IMR-90 (cell line): Measurements from ENCODE around the gene MRPS7. TPM values are rescaled to one million over a fixed set of nuclear protein-coding genes. Genes with fewer than 3 reads are reported as not detected.
A peak's percentile ranks its signal among the peaks of the same experiment; 100 is the strongest.

Source experiments
- ATAC-seq: fragments of 200-7000 bp; cut with Tn5 transposase; 2 replicates; pipeline ENCODE4 v1.9.1; 2020; ENCODE audit warnings: low read depth, mild to moderate bottlenecking, moderate library complexity
- BruUV-seq: library from RNA; stranded (reverse); fragments of 400-500 nt; replicated peaks from 2 replicates; lab custom pipeline; 2021; lab: Mats Ljungman, UMichigan
- CTCF ChIA-PET: fragments of 300-600 bp; formaldehyde crosslinking; extraction: SDS; loops from one replicate; lab custom pipeline; 2021; ENCODE audit warnings: antibody characterized with exemption; lab: Yijun Ruan, JAX
- POLR2A ChIA-PET: fragments of 300-600 bp; sonication (Branson Sonifier 250); formaldehyde crosslinking; loops from one replicate; lab custom pipeline; 2022; ENCODE audit warnings: antibody characterized with exemption; ENCODE audit not compliant: unreplicated experiment; lab: Charles Lee
- DNase-seq: peaks from one replicate; pipeline ENCODE4 v3.0.0; 2013
- H2AFZ ChIP-seq: replicated peaks from 2 replicates; pipeline ENCODE3; 2013; ENCODE audit warnings: low read length, mild to moderate bottlenecking; ENCODE audit not compliant: poor library complexity
- H2AK5ac ChIP-seq: 2 replicates; pipeline ENCODE4 v1.6.1; 2013; ENCODE audit warnings: low read depth, low read length, inconsistent platforms
- H2AK9ac ChIP-seq: replicated peaks from 2 replicates; pipeline ENCODE3; 2013; ENCODE audit warnings: mild to moderate bottlenecking, low read depth, low read length, moderate library complexity; ENCODE audit not compliant: poor library complexity
- H2BK120ac ChIP-seq: 2 replicates; pipeline ENCODE4 v1.6.1; 2013; ENCODE audit warnings: low read depth, low read length, inconsistent platforms
- H2BK15ac ChIP-seq: 3 replicates; pipeline ENCODE4 v1.6.1; 2013; ENCODE audit warnings: low read depth, low read length, inconsistent platforms
- H2BK20ac ChIP-seq: 2 replicates; pipeline ENCODE4 v1.6.1; 2013; ENCODE audit warnings: low read depth, mild to moderate bottlenecking, inconsistent platforms, low read length, moderate library complexity
- H2BK5ac ChIP-seq: 2 replicates; pipeline ENCODE4 v1.6.1; 2013; ENCODE audit warnings: mild to moderate bottlenecking, low read depth, low read length, inconsistent platforms; ENCODE audit not compliant: poor library complexity, severe bottlenecking
- H3K14ac ChIP-seq: replicated peaks from 2 replicates; pipeline ENCODE4 v1.6.1; 2013; ENCODE audit warnings: low read depth, low read length, inconsistent platforms
- H3K18ac ChIP-seq: 2 replicates; pipeline ENCODE4 v1.6.1; 2013; ENCODE audit warnings: low read depth, low read length, control low read depth
- H3K23ac ChIP-seq: 2 replicates; pipeline ENCODE4 v1.6.1; 2013; ENCODE audit warnings: low read depth, low read length, inconsistent platforms
- H3K27ac ChIP-seq: 2 replicates; pipeline ENCODE4 v1.5.1; 2013; ENCODE audit warnings: mild to moderate bottlenecking, control low read depth, low read length; ENCODE audit not compliant: insufficient read depth
- H3K27me3 ChIP-seq: 2 replicates; pipeline ENCODE4 v1.6.1; 2013; ENCODE audit warnings: low read length; ENCODE audit not compliant: control insufficient read depth, insufficient read depth
- H3K36me3 ChIP-seq: 2 replicates; pipeline ENCODE4 v1.6.1; 2013; ENCODE audit warnings: low read length, mixed read lengths; ENCODE audit not compliant: control insufficient read depth, insufficient read depth
- H3K4ac ChIP-seq: 2 replicates; pipeline ENCODE4 v1.6.1; 2013; ENCODE audit warnings: low read depth, low read length, inconsistent platforms
- H3K4me1 ChIP-seq: 2 replicates; pipeline ENCODE4 v1.6.1; 2013; ENCODE audit warnings: low read length, mixed read lengths; ENCODE audit not compliant: control insufficient read depth, insufficient read depth
- H3K4me2 ChIP-seq: 2 replicates; pipeline ENCODE4 v1.6.1; 2013; ENCODE audit warnings: low read depth, mild to moderate bottlenecking, control low read depth, low read length, moderate library complexity
- H3K4me3 ChIP-seq: 2 replicates; pipeline ENCODE4 v1.5.1; 2013; ENCODE audit warnings: low read depth, mild to moderate bottlenecking, control low read depth, low read length, moderate library complexity; ENCODE audit not compliant: insufficient read depth
- H3K56ac ChIP-seq: 2 replicates; pipeline ENCODE4 v1.6.1; 2013; ENCODE audit warnings: low read length, inconsistent platforms; ENCODE audit not compliant: insufficient read depth; ENCODE audit errors: extremely low read depth
- H3K79me1 ChIP-seq, 2 experiments: 2 replicates each; pipeline ENCODE4 v1.6.1; 2013; ENCODE audit warnings: low read length in 2 of 2, inconsistent platforms in 1 of 2, low read depth in 1 of 2
- H3K9ac ChIP-seq: 2 replicates; pipeline ENCODE4 v1.6.1; 2013; ENCODE audit warnings: low read depth, low read length, control low read depth
- H3K9me1 ChIP-seq: 2 replicates; pipeline ENCODE4 v1.6.1; 2013; ENCODE audit warnings: low read length, inconsistent platforms; ENCODE audit not compliant: insufficient read depth
- H3K9me3 ChIP-seq: 2 replicates; pipeline ENCODE4 v1.6.1; 2013; ENCODE audit warnings: low read length; ENCODE audit not compliant: control insufficient read depth, insufficient read depth
- H4K20me1 ChIP-seq: 2 replicates; pipeline ENCODE4 v1.6.1; 2013; ENCODE audit warnings: low read length, inconsistent platforms; ENCODE audit not compliant: insufficient read depth
- H4K5ac ChIP-seq: 2 replicates; pipeline ENCODE4 v1.6.1; 2013; ENCODE audit warnings: mild to moderate bottlenecking, low read depth, low read length, control low read depth
- H4K8ac ChIP-seq, 2 experiments: 2 replicates each; pipeline ENCODE4 v1.6.1; 2013; ENCODE audit warnings: low read depth in 2 of 2, low read length in 2 of 2, control low read depth in 1 of 2, inconsistent platforms in 1 of 2
- H4K91ac ChIP-seq: 2 replicates; pipeline ENCODE4 v1.6.1; 2013; ENCODE audit warnings: low read depth, low read length, inconsistent platforms; ENCODE audit not compliant: insufficient read depth
- BHLHE40 ChIP-seq: fragments of 150-350 bp; IDR thresholded peaks from 2 replicates; pipeline ENCODE4 v1.6.1; 2016; ENCODE audit warnings: mild to moderate bottlenecking, low read depth, low read length
- CEBPB ChIP-seq: IDR thresholded peaks from 2 replicates; pipeline ENCODE4 v1.6.1; 2012; ENCODE audit warnings: low read depth, low read length, improper control_type of control experiment
- CHD1 ChIP-seq: IDR thresholded peaks from 2 replicates; pipeline ENCODE4 v1.6.1; 2012; ENCODE audit warnings: low read depth, low read length, improper control_type of control experiment
- FOS ChIP-seq: fragments of 150-350 bp; IDR thresholded peaks from 2 replicates; pipeline ENCODE4 v1.6.1; 2016; ENCODE audit warnings: low read depth, low read length
- MAFK ChIP-seq: IDR thresholded peaks from 2 replicates; pipeline ENCODE4 v1.6.1; 2012; ENCODE audit warnings: low read depth, low read length, improper control_type of control experiment
- MAZ ChIP-seq: IDR thresholded peaks from 2 replicates; pipeline ENCODE4 v1.6.1; 2012; ENCODE audit warnings: low read depth, mild to moderate bottlenecking, low read length, improper control_type of control experiment, moderate library complexity, borderline replicate concordance
- MXI1 ChIP-seq: IDR thresholded peaks from 2 replicates; pipeline ENCODE4 v1.6.1; 2012; ENCODE audit warnings: low read depth, mild to moderate bottlenecking, low read length, moderate library complexity, borderline replicate concordance
- NFE2L2 ChIP-seq: fragments of 150-350 bp; IDR thresholded peaks from 2 replicates; pipeline ENCODE4 v1.6.1; 2016; ENCODE audit warnings: low read depth, mild to moderate bottlenecking, low read length
- RCOR1 ChIP-seq: IDR thresholded peaks from 2 replicates; pipeline ENCODE4 v1.6.1; 2012; ENCODE audit warnings: mild to moderate bottlenecking, low read length, improper control_type of control experiment; ENCODE audit not compliant: insufficient replicate concordance
- RFX5 ChIP-seq: IDR thresholded peaks from 2 replicates; pipeline ENCODE4 v1.8.0; 2012; ENCODE audit warnings: low read depth, mild to moderate bottlenecking, low read length, moderate library complexity
- SMC3 ChIP-seq: fragments of 150-350 bp; IDR thresholded peaks from 2 replicates; pipeline ENCODE4 v1.6.1; 2016; ENCODE audit warnings: low read depth, mild to moderate bottlenecking, antibody characterized with exemption, low read length, moderate library complexity
- USF2 ChIP-seq: fragments of 150-350 bp; IDR thresholded peaks from 2 replicates; pipeline ENCODE4 v1.6.1; 2017; ENCODE audit warnings: mild to moderate bottlenecking, antibody characterized with exemption, low read length, low read depth
- WGBS, 2 experiments: methylation state at CpG; one replicate each; pipeline versions ENCODE4 v1.1.5 to v1.1.7; 2013; ENCODE audit warnings: missing lambda C conversion rate in 2 of 2; ENCODE audit not compliant: insufficient read length in 1 of 2; ENCODE audit errors: extremely low coverage in 2 of 2; 5-methylcytosine and 5-hydroxymethylcytosine counted together
- dilution Hi-C: fragments of 300-500 bp; cut with HindIII; formaldehyde crosslinking; loops from one replicate; pipeline ENCODE4 v1.14.3; 2018; ENCODE audit warnings: low sequenced_read_pairs; ENCODE audit not compliant: unreplicated experiment
- in situ Hi-C: fragments of 300-500 bp; cut with MboI; formaldehyde crosslinking; loops from 3 replicates; pipeline ENCODE4 v1.14.3; 2019; ENCODE audit warnings: low sequenced_read_pairs, inconsistent platforms, mixed read lengths
- intact Hi-C: fragments of 100-400 bp; cut with micrococcal nuclease; formaldehyde crosslinking; loops from 2 replicates; pipeline ENCODE4 v1.10.0; 2022
- polyA plus RNA-seq, 3 experiments: library from polyadenylated mRNA; depleted of rRNA; stranded (reverse); fragments of >200 nt; gene quantifications; 2 replicates each; pipeline ENCODE4 v1.2.3, GENCODE V29; 2012; ENCODE audit warnings: low replicate concordance in 1 of 3
- total RNA-seq: library from RNA; depleted of rRNA; stranded (reverse); fragments of >200 nt; gene quantifications from 2 replicates; pipeline ENCODE4 v1.2.3, GENCODE V29; 2012
- TF ChIP-seq, protein P1 (sequence below): fragments of 150-350 bp; IDR thresholded peaks from 2 replicates; pipeline ENCODE4 v1.6.1; 2016; ENCODE audit warnings: low read depth, mild to moderate bottlenecking, low read length, moderate library complexity, borderline replicate concordance
- TF ChIP-seq, protein P2 (sequence below): conservative IDR thresholded peaks from 2 replicates; pipeline ENCODE4 v1.5.1; 2012; ENCODE audit warnings: mild to moderate bottlenecking, low read depth, low read length, improper control_type of control experiment

Gene MRPS7
- total and polyA plus RNA-seq, 2 of the 4 experiments (the other 2 are of a cell fraction) = 55.9 to 60.5 TPM

DNA sequence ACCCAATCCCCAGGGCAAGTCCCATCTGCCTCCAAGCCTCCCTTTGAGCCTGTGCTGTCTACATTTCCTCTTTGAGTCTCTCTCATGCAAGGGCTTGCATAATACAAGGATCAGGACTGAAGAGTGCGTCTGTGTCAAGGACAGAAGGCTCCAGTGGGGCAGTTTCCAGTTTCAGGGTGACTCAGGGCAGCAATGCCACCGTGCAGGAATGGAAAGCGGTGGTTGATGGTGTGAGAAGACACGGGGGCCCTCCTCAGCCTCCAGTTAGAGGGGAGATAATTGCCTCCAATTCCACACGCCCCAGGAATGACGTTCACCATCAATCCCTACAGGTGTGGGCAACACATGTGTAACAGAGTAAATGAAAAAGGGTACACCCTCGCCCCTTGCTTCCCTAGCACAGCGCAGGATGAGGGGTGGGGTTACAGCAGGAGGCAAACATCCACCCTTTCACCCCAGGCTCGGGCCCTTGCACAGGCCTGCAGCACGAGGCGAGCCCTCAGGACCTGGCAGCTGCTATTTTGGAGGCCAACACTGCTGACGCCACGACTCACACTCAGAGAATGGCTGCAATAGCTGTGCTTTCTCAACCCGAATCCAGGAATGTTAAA, 52.4 kb downstream of the MRPS7 start:
- H3K4ac ChIP-seq = 0 out of 2 replicates have a peak overlapping the region, but pooled peaks have one; percentile 3
- ATAC-seq = peak; percentile 38; the same call in 1 of the 2 replicates
- H3K4me2 ChIP-seq = no peak overlapping the region
- BruUV-seq = no TSS peak
- H2BK15ac ChIP-seq = no peak overlapping the region
- H3K9me3 ChIP-seq = no peaks in the 10 kb centered on the region
- no peak overlapping the region for H3K9ac ChIP-seq
- H2AFZ ChIP-seq = no peak overlapping the region
- H3K23ac ChIP-seq = no peak overlapping the region
- intact Hi-C loops (no loop called here), dilution Hi-C loops (no loop called here), in situ Hi-C loops (no loop called here)
- H4K5ac ChIP-seq = no peak overlapping the region
- 72% methylated on average over 5 of the region's 14 CpGs; no CpG with 5 or more reads in 1 of the 2 experiments for WGBS, 2 experiments
- H3K9me1 ChIP-seq = peaks cover 12% of the 10 kb centered on the region
- H4K20me1 ChIP-seq = no peaks in the 10 kb centered on the region
- no peak overlapping the region for H2BK5ac ChIP-seq
- peaks cover 9% of the 10 kb centered on the region; the same call in 1 of the 2 replicates for H3K36me3 ChIP-seq
- no peak overlapping the region for H3K27ac ChIP-seq
- no peak overlapping the region for H2AK5ac ChIP-seq
- H2BK120ac ChIP-seq = no peak overlapping the region
- H3K4me1 ChIP-seq = peaks cover 9% of the 10 kb centered on the region; the same call in 1 of the 2 replicates
- H2BK20ac ChIP-seq = no peak overlapping the region
- TF ChIP-seq RCOR1 (no peak), FOS (no peak), NFE2L2 (no peak), MXI1 (no peak), SMC3 (no peak), MAZ (no peak), USF2 (no peak), MAFK (no peak), CHD1 (no peak), RFX5 (no peak), BHLHE40 (no peak), CEBPB (no peak)
- TF ChIP-seq, protein P1, sequence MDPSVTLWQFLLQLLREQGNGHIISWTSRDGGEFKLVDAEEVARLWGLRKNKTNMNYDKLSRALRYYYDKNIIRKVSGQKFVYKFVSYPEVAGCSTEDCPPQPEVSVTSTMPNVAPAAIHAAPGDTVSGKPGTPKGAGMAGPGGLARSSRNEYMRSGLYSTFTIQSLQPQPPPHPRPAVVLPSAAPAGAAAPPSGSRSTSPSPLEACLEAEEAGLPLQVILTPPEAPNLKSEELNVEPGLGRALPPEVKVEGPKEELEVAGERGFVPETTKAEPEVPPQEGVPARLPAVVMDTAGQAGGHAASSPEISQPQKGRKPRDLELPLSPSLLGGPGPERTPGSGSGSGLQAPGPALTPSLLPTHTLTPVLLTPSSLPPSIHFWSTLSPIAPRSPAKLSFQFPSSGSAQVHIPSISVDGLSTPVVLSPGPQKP = no peak
- TF ChIP-seq, protein P2, sequence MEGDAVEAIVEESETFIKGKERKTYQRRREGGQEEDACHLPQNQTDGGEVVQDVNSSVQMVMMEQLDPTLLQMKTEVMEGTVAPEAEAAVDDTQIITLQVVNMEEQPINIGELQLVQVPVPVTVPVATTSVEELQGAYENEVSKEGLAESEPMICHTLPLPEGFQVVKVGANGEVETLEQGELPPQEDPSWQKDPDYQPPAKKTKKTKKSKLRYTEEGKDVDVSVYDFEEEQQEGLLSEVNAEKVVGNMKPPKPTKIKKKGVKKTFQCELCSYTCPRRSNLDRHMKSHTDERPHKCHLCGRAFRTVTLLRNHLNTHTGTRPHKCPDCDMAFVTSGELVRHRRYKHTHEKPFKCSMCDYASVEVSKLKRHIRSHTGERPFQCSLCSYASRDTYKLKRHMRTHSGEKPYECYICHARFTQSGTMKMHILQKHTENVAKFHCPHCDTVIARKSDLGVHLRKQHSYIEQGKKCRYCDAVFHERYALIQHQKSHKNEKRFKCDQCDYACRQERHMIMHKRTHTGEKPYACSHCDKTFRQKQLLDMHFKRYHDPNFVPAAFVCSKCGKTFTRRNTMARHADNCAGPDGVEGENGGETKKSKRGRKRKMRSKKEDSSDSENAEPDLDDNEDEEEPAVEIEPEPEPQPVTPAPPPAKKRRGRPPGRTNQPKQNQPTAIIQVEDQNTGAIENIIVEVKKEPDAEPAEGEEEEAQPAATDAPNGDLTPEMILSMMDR = no peak
- no peak overlapping the region for H3K14ac ChIP-seq
- H3K79me1 ChIP-seq = peaks cover 0 to 13% of the 10 kb centered on the region in 2 experiments; a peak in 3 of 4 replicates
- H3K18ac ChIP-seq = no peak overlapping the region
- ChIA-PET CTCF (no interaction called here), POLR2A (no interaction called here)
- H3K27me3 ChIP-seq = no peaks in the 10 kb centered on the region
- no peak overlapping the region for H3K56ac ChIP-seq
- H3K4me3 ChIP-seq = no peak overlapping the region
- H4K8ac ChIP-seq = no peak overlapping the region
- no peak overlapping the region for H4K91ac ChIP-seq
- DNase-seq = peak; percentile 20
- H2AK9ac ChIP-seq = peak overlapping the region; percentile 61
